Measurements from ENCODE around the gene TANK. TPM values are rescaled to one million over a fixed set of nuclear protein-coding genes. Genes with fewer than 3 reads are reported as not detected.
A peak's percentile ranks its signal among the peaks of the same experiment; 100 is the strongest.

Gene TANK
- total and polyA plus RNA-seq, 2 donors from 2014 or later, result 21.2 to 56.1 TPM

- Histone ChIP-seq H3K27me3 (ENCODE audit: control insufficient read depth, insufficient read depth, low read length) (no peaks in the 10 kb centered on the region), H3K27ac (ENCODE audit: low read depth in 2 of 2, low read length in 2 of 2) (peak overlapping the region; percentile 88 to 95), H3K9ac (ENCODE audit: low read length in 3 of 3) (peak overlapping the region; percentile 89 to 94 (median 93)), H3K4me3 (ENCODE audit: low read length in 3 of 3) (peak overlapping the region; percentile 91 to 97 (median 92)), H3K36me3 (ENCODE audit: control insufficient read depth in 2 of 3, insufficient read depth in 3 of 3, low read length in 3 of 3) (peaks cover 0 to 10% (median 0%) of the 10 kb centered on the region in 3 donors), H3K9me3 (ENCODE audit: control insufficient read depth in 2 of 3, insufficient read depth in 1 of 3, low read length in 3 of 3) (no peaks in the 10 kb centered on the region), H3K4me1 (ENCODE audit: control insufficient read depth in 2 of 3, insufficient read depth in 2 of 3, low read depth in 1 of 3, low read length in 3 of 3) (peaks cover 0 to 11% (median 5%) of the 10 kb centered on the region in 3 donors)
- no peak for FAIRE-seq
- TF ChIP-seq CTCF (IDR thresholded peaks at IDR 0.05; ENCODE audit: borderline replicate concordance, extremely low read depth, insufficient read depth), result no peak
- DNase-seq, result no peak
- intact Hi-C loops (cut with DNase I), result no loop called here
Observed at GRCh38 chr2:161161074-161161706, 962 bp downstream of the TANK start.

- H3K27me3 ChIP-seq (ENCODE audit: control insufficient read depth, insufficient read depth, low read length), result no peaks in the 10 kb centered on the region
- H3K9ac ChIP-seq (ENCODE audit: low read length in 3 of 3), result no peak overlapping the region
- peaks cover 0 to 11% (median 5%) of the 10 kb centered on the region in 3 donors for H3K4me1 ChIP-seq (ENCODE audit: control insufficient read depth in 2 of 3, insufficient read depth in 2 of 3, low read depth in 1 of 3, low read length in 3 of 3)
- DNase-seq (no peak), FAIRE-seq (no peak)
- no peaks in the 10 kb centered on the region for H3K9me3 ChIP-seq (ENCODE audit: control insufficient read depth in 2 of 3, insufficient read depth in 1 of 3, low read length in 3 of 3)
- H3K4me3 ChIP-seq (ENCODE audit: low read length in 3 of 3), result no peak overlapping the region
- no peak for TF ChIP-seq CTCF (IDR thresholded peaks at IDR 0.05; ENCODE audit: borderline replicate concordance, extremely low read depth, insufficient read depth)
- peaks cover 0 to 10% (median 0%) of the 10 kb centered on the region in 3 donors for H3K36me3 ChIP-seq (ENCODE audit: control insufficient read depth in 2 of 3, insufficient read depth in 3 of 3, low read length in 3 of 3)
- intact Hi-C loops (cut with DNase I), result no loop called here
- no peak overlapping the region for H3K27ac ChIP-seq (ENCODE audit: low read depth in 2 of 2, low read length in 2 of 2)
Observed at GRCh38 chr2:161163440-161163839, 3.2 kb downstream of the TANK start.

- intact Hi-C loops (cut with DNase I), result no loop called here
- no peak for FAIRE-seq
Observed at GRCh38 chr2:161164161-161164560, 3.9 kb downstream of the TANK start.

More at GRCh38 chr2:161164161-161164560, 3.9 kb downstream of the TANK start:
- H3K9me3 ChIP-seq (ENCODE audit: control insufficient read depth in 2 of 3, insufficient read depth in 1 of 3, low read length in 3 of 3), result no peaks in the 10 kb centered on the region
- peaks cover 0 to 11% (median 5%) of the 10 kb centered on the region in 3 donors for H3K4me1 ChIP-seq (ENCODE audit: control insufficient read depth in 2 of 3, insufficient read depth in 2 of 3, low read depth in 1 of 3, low read length in 3 of 3)
- no peak for TF ChIP-seq CTCF (IDR thresholded peaks at IDR 0.05; ENCODE audit: borderline replicate concordance, extremely low read depth, insufficient read depth)
- no peaks in the 10 kb centered on the region for H3K27me3 ChIP-seq (ENCODE audit: control insufficient read depth, insufficient read depth, low read length)
- DNase-seq, result no peak
- H3K27ac ChIP-seq (ENCODE audit: low read depth in 2 of 2, low read length in 2 of 2), result no peak overlapping the region
- H3K9ac ChIP-seq (ENCODE audit: low read length in 3 of 3), result no peak overlapping the region
- H3K4me3 ChIP-seq (ENCODE audit: low read length in 3 of 3), result no peak overlapping the region
- peaks cover 0 to 10% (median 0%) of the 10 kb centered on the region in 3 donors for H3K36me3 ChIP-seq (ENCODE audit: control insufficient read depth in 2 of 3, insufficient read depth in 3 of 3, low read length in 3 of 3)

All from kidney (tissue), 14 donors.